ENCODE data around the gene CHRNE.
A peak's percentile ranks its signal among the peaks of the same experiment; 100 is the strongest.

The CHRNE gene

DNA sequence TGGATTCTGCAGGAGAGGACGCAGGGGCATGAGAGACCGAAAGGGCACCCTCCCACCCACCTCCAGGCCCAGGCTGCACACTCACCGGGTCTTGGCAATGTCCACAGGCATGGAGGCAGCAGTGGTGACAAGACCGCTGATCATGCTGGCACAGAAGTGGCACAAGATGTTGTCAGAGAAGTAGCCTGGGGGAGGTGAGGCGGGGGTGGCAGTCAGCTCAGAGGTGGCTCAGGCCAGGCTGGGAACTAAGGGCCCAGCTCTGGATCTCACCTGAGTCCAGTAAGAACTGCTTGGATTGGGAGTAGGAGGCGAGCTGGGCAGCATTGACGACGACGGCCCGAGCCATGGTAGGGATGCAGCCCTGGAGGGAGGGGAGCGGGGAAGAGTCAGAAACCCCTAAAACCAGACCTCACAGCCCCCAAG is 35.2 kb upstream of the CHRNE start:
- Mint-ChIP-seq H3K4me3 (peak overlapping the region; percentile 91 to 98 (median 93)), H3K27me3 (ENCODE audit: low read depth) (no peaks in the 10 kb centered on the region), H3K9me3 (no peaks in the 10 kb centered on the region), H3K4me1 (peaks cover 45% of the 10 kb centered on the region), H3K27ac (peak overlapping the region; percentile 72 to 100 (median 99)), H3K36me3 (ENCODE audit: low read depth) (peaks cover 28% of the 10 kb centered on the region)
- TF ChIP-seq, protein P1, sequence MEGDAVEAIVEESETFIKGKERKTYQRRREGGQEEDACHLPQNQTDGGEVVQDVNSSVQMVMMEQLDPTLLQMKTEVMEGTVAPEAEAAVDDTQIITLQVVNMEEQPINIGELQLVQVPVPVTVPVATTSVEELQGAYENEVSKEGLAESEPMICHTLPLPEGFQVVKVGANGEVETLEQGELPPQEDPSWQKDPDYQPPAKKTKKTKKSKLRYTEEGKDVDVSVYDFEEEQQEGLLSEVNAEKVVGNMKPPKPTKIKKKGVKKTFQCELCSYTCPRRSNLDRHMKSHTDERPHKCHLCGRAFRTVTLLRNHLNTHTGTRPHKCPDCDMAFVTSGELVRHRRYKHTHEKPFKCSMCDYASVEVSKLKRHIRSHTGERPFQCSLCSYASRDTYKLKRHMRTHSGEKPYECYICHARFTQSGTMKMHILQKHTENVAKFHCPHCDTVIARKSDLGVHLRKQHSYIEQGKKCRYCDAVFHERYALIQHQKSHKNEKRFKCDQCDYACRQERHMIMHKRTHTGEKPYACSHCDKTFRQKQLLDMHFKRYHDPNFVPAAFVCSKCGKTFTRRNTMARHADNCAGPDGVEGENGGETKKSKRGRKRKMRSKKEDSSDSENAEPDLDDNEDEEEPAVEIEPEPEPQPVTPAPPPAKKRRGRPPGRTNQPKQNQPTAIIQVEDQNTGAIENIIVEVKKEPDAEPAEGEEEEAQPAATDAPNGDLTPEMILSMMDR (IDR thresholded peaks at IDR 0.05; ENCODE audit: unreplicated experiment in 3 of 3) = no peak

DNA sequence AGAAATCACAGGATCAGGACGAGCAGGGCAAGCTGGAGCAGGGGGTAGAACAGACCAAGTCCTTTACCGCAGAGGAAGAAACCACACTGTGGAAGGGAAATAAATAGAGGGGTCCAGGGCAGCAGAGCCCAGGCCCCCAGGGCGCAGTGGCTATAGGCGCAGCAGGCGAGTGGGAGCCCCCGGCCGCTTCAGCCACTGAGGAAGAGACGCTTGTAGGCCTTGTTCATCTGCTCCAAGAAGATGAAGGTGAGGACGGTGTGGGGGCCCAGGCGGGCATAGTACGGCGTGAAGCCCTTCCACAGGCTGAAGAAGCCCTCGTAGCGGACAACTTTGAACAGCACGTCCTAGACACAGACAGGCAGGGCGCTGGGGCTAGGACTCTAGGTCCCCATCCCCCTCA is 34.7 kb upstream of the CHRNE start:
- TF ChIP-seq, protein P1 (IDR thresholded peaks at IDR 0.05; ENCODE audit: unreplicated experiment in 3 of 3) = no peak
- Mint-ChIP-seq H3K9me3 (no peaks in the 10 kb centered on the region), H3K36me3 (ENCODE audit: low read depth) (peaks cover 22% of the 10 kb centered on the region), H3K27ac (no peak overlapping the region), H3K4me3 (peak overlapping the region; percentile 91 to 98 (median 93)), H3K27me3 (ENCODE audit: low read depth) (no peaks in the 10 kb centered on the region), H3K4me1 (peaks cover 42% of the 10 kb centered on the region)

- H3K4me1 Mint-ChIP-seq = peaks cover 35% of the 10 kb centered on the region
- TF ChIP-seq, protein P1 (IDR thresholded peaks at IDR 0.05; ENCODE audit: unreplicated experiment in 3 of 3) = no peak
- no peaks in the 10 kb centered on the region for H3K27me3 Mint-ChIP-seq (ENCODE audit: low read depth)
- H3K9me3 Mint-ChIP-seq = no peaks in the 10 kb centered on the region
- H3K36me3 Mint-ChIP-seq (ENCODE audit: low read depth) = peaks cover 13% of the 10 kb centered on the region
- H3K4me3 Mint-ChIP-seq = peak overlapping the region; percentile 12 to 36 (median 21)
- peak overlapping the region in 1 of 3 experiments; percentile 10 for H3K27ac Mint-ChIP-seq
These were observed 33.5 kb upstream of the CHRNE start for GRCh38 chr17:4936436-4936835.

DNA sequence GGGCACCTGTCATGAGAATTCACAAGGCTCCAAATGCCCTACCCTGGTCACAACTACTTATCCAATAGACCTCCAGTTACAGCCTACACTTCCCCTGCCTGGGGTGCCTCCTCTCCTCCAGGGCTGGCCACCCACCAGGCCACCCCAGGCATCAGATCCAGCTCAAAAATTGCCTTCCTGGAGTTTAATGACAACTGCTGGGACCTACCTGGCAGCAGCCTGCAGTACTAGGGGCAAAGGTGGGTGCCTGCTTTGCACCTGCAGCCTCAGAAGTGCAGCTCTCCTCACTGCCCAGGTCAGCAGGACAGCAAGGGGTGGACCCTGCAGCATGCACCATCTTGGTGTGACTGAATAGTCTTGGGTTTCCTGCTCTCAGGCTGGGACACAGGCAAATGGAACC is 32.8 kb upstream of the CHRNE start:
- TF ChIP-seq, protein P1 (IDR thresholded peaks at IDR 0.05; ENCODE audit: unreplicated experiment in 3 of 3) = no peak
- no peaks in the 10 kb centered on the region for H3K27me3 Mint-ChIP-seq (ENCODE audit: low read depth)
- H3K27ac Mint-ChIP-seq = no peak overlapping the region
- no peaks in the 10 kb centered on the region for H3K9me3 Mint-ChIP-seq
- peaks cover 29% of the 10 kb centered on the region for H3K4me1 Mint-ChIP-seq
- H3K36me3 Mint-ChIP-seq (ENCODE audit: low read depth) = peaks cover 13% of the 10 kb centered on the region
- no peak overlapping the region for H3K4me3 Mint-ChIP-seq

GRCh38 chr17:4934173-4934979 is 31.5 kb upstream of the CHRNE start:
- H3K36me3 Mint-ChIP-seq (ENCODE audit: low read depth) = peaks cover 10% of the 10 kb centered on the region
- peaks cover 23% of the 10 kb centered on the region for H3K4me1 Mint-ChIP-seq
- TF ChIP-seq, protein P1 (IDR thresholded peaks at IDR 0.05; ENCODE audit: unreplicated experiment in 3 of 3) = peak in 1 of 3 experiments; percentile 8
- peak overlapping the region in 2 of 3 experiments; percentile 0 to 15 for H3K4me3 Mint-ChIP-seq
- peak overlapping the region in 1 of 3 experiments; percentile 26 for H3K27ac Mint-ChIP-seq
- no peaks in the 10 kb centered on the region for H3K27me3 Mint-ChIP-seq (ENCODE audit: low read depth)
- H3K9me3 Mint-ChIP-seq = no peaks in the 10 kb centered on the region

DNA sequence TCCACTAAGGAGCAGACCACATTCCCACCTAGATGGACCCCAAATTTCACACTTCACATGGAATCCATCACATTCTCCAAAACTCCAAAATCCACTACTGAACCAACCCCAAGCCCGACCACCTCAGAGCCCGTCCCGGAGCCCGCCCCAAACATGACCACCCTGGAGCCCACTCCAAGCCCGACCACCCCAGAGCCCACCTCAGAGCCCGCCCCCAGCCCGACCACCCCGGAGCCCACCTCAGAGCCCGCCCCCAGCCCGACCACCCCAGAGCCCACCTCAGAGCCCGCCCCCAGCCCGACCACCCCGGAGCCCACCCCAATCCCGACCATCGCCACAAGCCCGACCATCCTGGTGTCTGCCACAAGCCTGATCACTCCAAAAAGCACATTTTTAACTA is 30.7 kb upstream of the CHRNE start:
- H3K36me3 Mint-ChIP-seq (ENCODE audit: low read depth) = peaks cover 10% of the 10 kb centered on the region
- peaks cover 16% of the 10 kb centered on the region for H3K4me1 Mint-ChIP-seq
- H3K4me3 Mint-ChIP-seq = no peak overlapping the region
- TF ChIP-seq, protein P1 (IDR thresholded peaks at IDR 0.05; ENCODE audit: unreplicated experiment in 3 of 3) = no peak
- no peaks in the 10 kb centered on the region for H3K27me3 Mint-ChIP-seq (ENCODE audit: low read depth)
- no peaks in the 10 kb centered on the region for H3K9me3 Mint-ChIP-seq
- peak overlapping the region in 1 of 3 experiments; percentile 47 for H3K27ac Mint-ChIP-seq

Data from nephron (organoid).